NB4 (cell line): ENCODE data around the gene FAM163A.

ENCODE experiments used
- MYC ChIP-seq: IDR thresholded peaks from 2 replicates; pipeline ENCODE4 v1.6.1; 2011; ENCODE audit warnings: low read depth, low read length
- POLR2A ChIP-seq: IDR thresholded peaks from 2 replicates; pipeline ENCODE4 v1.6.1; 2011; ENCODE audit warnings: mild to moderate bottlenecking; ENCODE audit not compliant: insufficient read length; ENCODE audit errors: extremely low read depth
- TF ChIP-seq, protein P1 (sequence below): IDR thresholded peaks from one replicate; pipeline ENCODE4 v1.5.1; 2012; ENCODE audit warnings: low read depth, low read length
- TF ChIP-seq, protein P2 (sequence below): IDR thresholded peaks from 2 replicates; pipeline ENCODE4 v1.6.1; 2011; ENCODE audit warnings: low read depth, low read length

DNA sequence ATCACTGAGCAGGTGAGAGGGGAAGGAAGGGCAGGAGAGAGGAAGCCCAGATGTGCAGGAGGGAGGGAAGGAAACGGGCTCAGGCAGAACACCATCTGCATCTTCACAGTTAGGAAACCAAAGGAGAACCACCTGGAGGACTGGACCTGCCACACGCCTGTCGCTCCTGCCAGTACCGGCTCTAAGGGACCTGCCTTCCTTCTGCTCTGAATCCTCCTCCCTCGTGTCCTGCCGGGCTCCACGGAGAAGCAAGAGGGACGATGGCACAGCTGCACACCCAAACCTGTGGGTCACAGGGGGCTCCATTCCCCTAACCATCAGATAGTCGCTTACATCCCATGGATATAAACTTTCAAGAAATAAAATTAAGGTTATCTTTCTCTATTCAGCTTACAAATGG is 78.4 kb downstream of the FAM163A start:
- TF ChIP-seq MYC (no peak), POLR2A (no peak)
- TF ChIP-seq, protein P1, sequence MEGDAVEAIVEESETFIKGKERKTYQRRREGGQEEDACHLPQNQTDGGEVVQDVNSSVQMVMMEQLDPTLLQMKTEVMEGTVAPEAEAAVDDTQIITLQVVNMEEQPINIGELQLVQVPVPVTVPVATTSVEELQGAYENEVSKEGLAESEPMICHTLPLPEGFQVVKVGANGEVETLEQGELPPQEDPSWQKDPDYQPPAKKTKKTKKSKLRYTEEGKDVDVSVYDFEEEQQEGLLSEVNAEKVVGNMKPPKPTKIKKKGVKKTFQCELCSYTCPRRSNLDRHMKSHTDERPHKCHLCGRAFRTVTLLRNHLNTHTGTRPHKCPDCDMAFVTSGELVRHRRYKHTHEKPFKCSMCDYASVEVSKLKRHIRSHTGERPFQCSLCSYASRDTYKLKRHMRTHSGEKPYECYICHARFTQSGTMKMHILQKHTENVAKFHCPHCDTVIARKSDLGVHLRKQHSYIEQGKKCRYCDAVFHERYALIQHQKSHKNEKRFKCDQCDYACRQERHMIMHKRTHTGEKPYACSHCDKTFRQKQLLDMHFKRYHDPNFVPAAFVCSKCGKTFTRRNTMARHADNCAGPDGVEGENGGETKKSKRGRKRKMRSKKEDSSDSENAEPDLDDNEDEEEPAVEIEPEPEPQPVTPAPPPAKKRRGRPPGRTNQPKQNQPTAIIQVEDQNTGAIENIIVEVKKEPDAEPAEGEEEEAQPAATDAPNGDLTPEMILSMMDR, result no peak
- TF ChIP-seq, protein P2, sequence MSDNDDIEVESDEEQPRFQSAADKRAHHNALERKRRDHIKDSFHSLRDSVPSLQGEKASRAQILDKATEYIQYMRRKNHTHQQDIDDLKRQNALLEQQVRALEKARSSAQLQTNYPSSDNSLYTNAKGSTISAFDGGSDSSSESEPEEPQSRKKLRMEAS, result no peak
